Breast epithelium (tissue), 3 donors: ENCODE data around the gene ADCY1.

Experiments
- CTCF ChIP-seq, 3 donors: fragments of 450-650 bp; IDR thresholded peaks; one replicate each; pipeline ENCODE4 v1.5.1; 2016 to 2017; ENCODE audit warnings: antibody characterized with exemption in 3 of 3, mild to moderate bottlenecking in 3 of 3, moderate library complexity in 3 of 3
- POLR2AphosphoS5 ChIP-seq, 3 donors: sonication (generic); formaldehyde crosslinking; IDR thresholded peaks; one replicate each; pipeline ENCODE4 v1.6.1; 2017; ENCODE audit warnings: antibody characterized with exemption in 3 of 3

- TF ChIP-seq POLR2AphosphoS5 (IDR thresholded peaks at IDR 0.05) = no peak
- TF ChIP-seq CTCF (IDR thresholded peaks at IDR 0.05) = no peak
Observed at GRCh38 chr7:45579391-45579801, 5.2 kb downstream of the ADCY1 start.
